Sciatic nerve (tissue), 2 donors: ENCODE data around the gene RAB13. TPM values are rescaled to one million over a fixed set of nuclear protein-coding genes. Genes with fewer than 3 reads are reported as not detected.

ENCODE experiments used
- ATAC-seq: fragments of 200-7000 bp; cut with Tn5 transposase; one replicate; pipeline ENCODE4 v1.9.1; 2020; ENCODE audit warnings: mild to moderate bottlenecking, moderate library complexity
- DNase-seq: peaks from one replicate; pipeline ENCODE4 v3.0.0-alpha.2; 2020; ENCODE audit warnings: low spot score
- intact Hi-C: fragments of 100-400 bp; cut with DNase I; formaldehyde crosslinking; loops from one replicate; pipeline ENCODE4 v1.14.2; 2022
- microRNA-seq: library from miRNA; unstranded; fragments of <30 nt; microRNA quantifications from one replicate; pipeline ENCODE4 v1.2.0, GENCODE V29; 2020
- total RNA-seq: library from RNA; stranded (reverse); fragmentation: NEBNext Ultra II Directional; extraction: Animal tissue kit (Norgen Biotek cat#: 25700); gene quantifications from one replicate; pipeline ENCODE4 v1.2.1, GENCODE V29; 2021
- donor health status: DM: no; HTN: no; CAD: no.
- donor health status: DM: no; HTN: no; CAD: no.

The RAB13 gene
- total RNA-seq, 1 donor from 2014 or later = 90.1 TPM

- no peak for DNase-seq
- no peak for ATAC-seq
- intact Hi-C loops = loop anchor here (10.0 kb wide), 1 partner anchor 127 kb away; no protein-coding TSS in a partner anchor
Measured at GRCh38 chr1:153941826-153942725, 44.1 kb downstream of the RAB13 start.

GRCh38 chr1:153940756-153941155 lies 45.4 kb downstream of the RAB13 start:
- ATAC-seq = no peak
- DNase-seq = no peak
- intact Hi-C loops = loop anchor here (10.0 kb wide), 1 partner anchor 126 kb away; no protein-coding TSS in a partner anchor

GRCh38 chr1:153939476-153939875 lies 46.7 kb downstream of the RAB13 start:
- no peak for DNase-seq
- ATAC-seq = no peak
- intact Hi-C loops = no loop called here

- ATAC-seq (no peak), DNase-seq (no peak)
- intact Hi-C loops = no loop called here
Measured at GRCh38 chr1:153938996-153939395, 47.1 kb downstream of the RAB13 start.

- intact Hi-C loops = no loop called here
- DNase-seq = no peak
Measured at GRCh38 chr1:153937331-153937730, 48.8 kb downstream of the RAB13 start.

GRCh38 chr1:153936011-153936802 lies 49.9 kb downstream of the RAB13 start:
- DNase-seq (no peak), ATAC-seq (no peak)
- intact Hi-C loops = no loop called here

More at GRCh38 chr1:153937331-153937730, 48.8 kb downstream of the RAB13 start:
- ATAC-seq = no peak

- DNase-seq = no peak
- intact Hi-C loops = no loop called here
- ATAC-seq = no peak
Measured at GRCh38 chr1:153934746-153935145, 51.4 kb downstream of the RAB13 start.

GRCh38 chr1:153933955-153934354 lies 52.2 kb downstream of the RAB13 start:
- ATAC-seq (no peak), DNase-seq (no peak)
- intact Hi-C loops = no loop called here

GRCh38 chr1:153933430-153933829 lies 52.7 kb downstream of the RAB13 start:
- DNase-seq (no peak), ATAC-seq (no peak)
- intact Hi-C loops = no loop called here

GRCh38 chr1:153932156-153933131 lies 53.7 kb downstream of the RAB13 start:
- no peak for ATAC-seq
- intact Hi-C loops = no loop called here
- DNase-seq = no peak

Small RNA genes within 50 kb of the gene (microRNA-seq; reads per million reads assigned to microRNA genes)
- not detected for gene MIR6737

Other genes starting within 250 kb of the RAB13 start
- gene SLC27A3, start 210.9 kb downstream of the RAB13 start, total RNA-seq = 38.0 TPM
- gene GATAD2B, start 63.4 kb downstream of the RAB13 start, total RNA-seq = 59.6 TPM
- gene DENND4B, start 39.6 kb downstream of the RAB13 start, total RNA-seq = 78.9 TPM
- 58.1 TPM for gene CRTC2, start 27.7 kb downstream of the RAB13 start, total RNA-seq
- gene SLC39A1, start 22.8 kb downstream of the RAB13 start, total RNA-seq = 73.9 TPM
- gene CREB3L4, start 18.4 kb downstream of the RAB13 start, total RNA-seq = 11.8 TPM
- 72.8 TPM for gene JTB, start 8.7 kb downstream of the RAB13 start, total RNA-seq
- gene RPS27, start 4.4 kb upstream of the RAB13 start, total RNA-seq = 1,621 TPM
- 0.18 TPM for gene NUP210L, start 168.7 kb upstream of the RAB13 start, total RNA-seq
- gene TPM3, start 205.8 kb upstream of the RAB13 start, total RNA-seq = 229 TPM
- not detected for gene CFAP141, start 220.0 kb upstream of the RAB13 start, total RNA-seq
- gene UBAP2L, start 234.6 kb upstream of the RAB13 start, total RNA-seq = 142 TPM